HL-60 (cell line): ENCODE results near the gene TOGARAM1.

Experiments
- CTCF ChIP-seq: IDR thresholded peaks from one replicate; pipeline ENCODE4 v1.5.1; 2011; ENCODE audit warnings: low read length, control low read depth, inconsistent platforms; ENCODE audit not compliant: insufficient read depth
- SPI1 ChIP-seq: IDR thresholded peaks from 2 replicates; pipeline ENCODE4 v1.6.1; 2012; ENCODE audit warnings: low read depth, mild to moderate bottlenecking, borderline replicate concordance

GRCh38 chr14:44966601-44967336 lies 4.8 kb downstream of the TOGARAM1 start:
- TF ChIP-seq CTCF (no peak), SPI1 (no peak)
